Measurements from ENCODE around the gene TRAPPC12.
"Not testable (repeated sequence)": the region's sequence is repeated elsewhere in the genome, so short reads cannot be mapped to it uniquely, and the experiment has no call there.

TRAPPC12 gene

DNA sequence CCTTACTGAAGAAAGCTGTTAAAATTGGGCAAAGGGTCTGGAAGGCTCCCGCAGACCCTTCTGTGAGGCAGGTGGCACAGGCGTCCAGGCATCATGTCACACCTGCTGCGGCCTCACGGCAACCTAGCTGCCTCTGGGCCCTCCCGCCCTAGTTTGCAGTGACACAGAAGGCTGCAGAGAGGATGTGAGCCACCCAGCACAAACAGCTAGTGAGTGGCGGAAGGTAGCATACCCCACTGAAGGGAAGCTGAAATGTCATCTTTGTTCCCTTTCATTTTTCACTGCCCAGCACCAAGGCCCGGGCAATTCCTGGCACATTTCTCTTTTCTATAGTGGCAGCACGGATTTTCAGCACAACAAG lies 53.8 kb downstream of the TRAPPC12 start:
- no peak for DNase-seq (ENCODE audit: low spot score)

DNA sequence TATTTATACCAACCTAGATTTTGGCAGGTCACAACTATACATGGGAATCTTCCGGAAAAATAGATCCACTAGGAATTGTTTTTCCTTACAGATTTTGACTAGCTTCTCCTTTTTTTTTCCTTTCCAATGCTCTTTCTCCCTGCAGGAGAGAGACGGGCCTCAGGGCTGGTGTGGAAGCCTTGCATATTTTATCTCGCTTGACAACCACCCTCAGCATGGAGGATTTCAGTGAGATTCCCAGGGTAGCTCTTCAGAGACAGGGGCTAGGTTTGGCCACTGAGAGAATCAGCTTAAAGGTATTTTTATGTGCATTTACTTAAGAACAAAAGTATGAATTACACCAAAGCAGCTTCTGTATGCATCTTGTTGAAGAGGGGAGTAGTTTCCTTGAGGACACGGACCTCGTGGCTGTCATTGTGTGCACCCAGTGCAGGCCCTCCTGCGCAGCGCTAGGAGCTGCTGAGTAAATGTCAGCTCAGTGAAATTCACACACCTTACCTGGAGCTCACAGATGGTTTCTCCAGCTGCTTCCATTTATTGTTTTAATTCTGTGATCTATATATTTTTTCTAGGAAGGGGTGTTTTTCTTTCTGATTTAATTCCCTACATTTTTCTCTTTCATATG lies 54.4 kb downstream of the TRAPPC12 start:
- DNase-seq (ENCODE audit: low spot score): no peak

DNA sequence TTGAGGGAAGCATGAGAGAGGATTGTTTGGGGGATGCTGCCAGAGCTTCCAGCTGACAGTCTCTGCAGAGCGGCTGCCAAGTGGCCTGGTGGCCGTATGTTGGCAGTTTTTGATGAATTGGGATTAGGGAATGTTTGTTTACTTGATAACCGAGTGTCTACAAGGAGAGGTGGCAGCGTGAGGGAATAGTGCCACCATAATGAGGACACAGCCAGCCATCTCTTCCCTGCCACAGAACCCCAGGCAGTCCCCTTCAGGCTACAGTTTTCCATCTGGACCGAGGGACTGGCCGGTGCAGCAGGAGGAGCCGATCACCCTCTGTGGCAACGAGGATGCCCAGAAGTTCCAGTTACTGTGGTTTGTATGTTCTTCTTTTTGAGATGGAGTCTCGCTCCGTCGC lies 55.2 kb downstream of the TRAPPC12 start:
- no peak for DNase-seq (ENCODE audit: low spot score)

DNA sequence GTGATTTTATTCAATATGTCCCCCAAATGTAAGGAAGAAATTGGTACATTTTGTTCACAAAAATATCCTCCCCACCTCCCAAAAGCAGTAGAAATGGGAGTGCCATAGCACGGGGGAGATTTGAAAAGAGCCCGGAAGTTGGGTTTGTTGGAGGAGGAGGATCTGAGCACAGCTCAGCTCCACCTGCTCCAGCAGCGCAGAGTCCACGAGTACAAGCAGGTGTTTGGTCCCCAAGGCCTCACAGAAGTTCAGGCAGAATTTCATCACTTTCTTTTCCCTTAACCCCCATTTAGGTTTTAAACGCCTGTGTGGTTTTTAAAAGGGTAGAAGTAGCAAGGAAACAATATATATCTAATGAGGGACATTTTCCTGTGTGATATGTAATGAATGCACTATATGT lies 56.0 kb downstream of the TRAPPC12 start:
- no peak for DNase-seq (ENCODE audit: low spot score)

DNA sequence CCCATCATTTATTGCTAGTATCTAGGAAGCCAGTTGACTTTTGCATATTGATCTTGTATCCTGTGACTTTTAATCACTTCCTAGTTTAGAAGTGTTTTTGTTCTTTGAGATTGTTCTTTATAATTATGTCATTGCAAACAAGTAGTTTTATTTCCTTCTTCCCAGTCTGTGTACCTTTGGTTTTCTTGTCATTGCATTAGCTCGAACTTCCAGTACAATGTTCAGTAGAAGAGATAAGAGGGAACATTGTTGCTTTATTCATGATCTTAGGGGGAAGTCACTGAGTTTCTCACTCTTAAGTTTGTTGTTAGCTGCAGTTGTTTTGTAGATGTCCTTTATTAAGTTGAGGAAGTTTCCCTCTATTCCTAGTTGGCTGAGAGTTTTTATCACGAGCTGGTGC lies 61.0 kb downstream of the TRAPPC12 start:
- DNase-seq (ENCODE audit: low spot score): no peak

DNA sequence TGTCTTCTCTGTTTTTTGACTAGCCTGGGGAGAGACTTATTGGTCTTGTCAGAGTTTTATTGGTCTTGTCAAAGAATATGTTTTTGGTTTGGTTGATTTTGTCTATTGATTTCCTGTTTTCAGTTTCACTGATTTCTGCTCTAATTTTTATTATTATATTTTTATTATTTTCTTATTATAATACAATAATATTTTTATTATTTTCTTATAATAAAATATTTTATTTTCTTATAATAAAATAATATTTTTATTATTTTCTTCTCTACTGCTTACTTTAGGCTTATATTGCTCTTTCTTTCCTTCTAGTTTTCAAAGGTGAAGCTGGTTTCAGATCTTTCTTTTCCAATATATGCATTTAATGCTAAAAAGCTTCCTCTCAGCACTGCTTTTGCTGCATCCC lies 62.0 kb downstream of the TRAPPC12 start:
- DNase-seq (ENCODE audit: low spot score): no peak

DNA sequence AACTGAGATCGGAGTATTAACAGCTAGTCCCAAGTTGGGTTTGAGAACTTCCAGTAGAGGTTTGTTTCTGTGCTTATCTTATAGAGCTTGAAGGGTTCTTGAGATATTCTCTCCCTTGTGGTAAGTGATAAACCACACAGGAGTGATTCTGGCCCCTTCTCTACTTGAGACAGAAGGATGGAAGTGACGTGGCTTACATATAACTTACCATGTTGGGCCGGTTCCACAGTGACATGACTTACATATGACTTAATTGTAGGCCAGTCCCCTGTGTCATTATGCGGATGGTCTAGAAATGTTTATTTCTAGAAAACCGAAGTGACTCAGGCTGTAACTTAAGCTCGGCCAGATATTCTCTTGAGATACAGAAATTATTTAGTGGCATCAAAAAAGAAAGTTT lies 62.7 kb downstream of the TRAPPC12 start:
- DNase-seq (ENCODE audit: low spot score): no peak

DNA sequence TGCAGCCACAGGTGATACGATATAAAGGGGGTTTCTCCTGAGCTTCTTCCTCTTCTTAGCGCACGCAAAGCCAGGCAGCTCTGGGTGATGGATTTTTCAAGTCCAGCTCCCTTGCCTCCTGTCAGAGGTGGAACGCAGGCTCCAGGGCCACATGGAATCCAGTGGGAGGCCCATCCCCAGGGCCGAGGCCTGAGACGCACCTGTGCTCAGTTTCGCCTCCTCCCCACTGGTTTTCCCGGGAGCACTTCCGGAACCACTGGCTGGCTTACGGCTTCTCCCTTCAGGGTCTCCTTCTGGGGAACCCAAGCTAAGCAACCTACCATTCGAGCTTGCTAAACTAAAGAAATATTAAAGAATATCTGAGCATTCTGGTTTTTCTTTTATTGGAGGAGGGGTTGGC lies 63.6 kb downstream of the TRAPPC12 start:
- no peak for DNase-seq (ENCODE audit: low spot score)

DNA sequence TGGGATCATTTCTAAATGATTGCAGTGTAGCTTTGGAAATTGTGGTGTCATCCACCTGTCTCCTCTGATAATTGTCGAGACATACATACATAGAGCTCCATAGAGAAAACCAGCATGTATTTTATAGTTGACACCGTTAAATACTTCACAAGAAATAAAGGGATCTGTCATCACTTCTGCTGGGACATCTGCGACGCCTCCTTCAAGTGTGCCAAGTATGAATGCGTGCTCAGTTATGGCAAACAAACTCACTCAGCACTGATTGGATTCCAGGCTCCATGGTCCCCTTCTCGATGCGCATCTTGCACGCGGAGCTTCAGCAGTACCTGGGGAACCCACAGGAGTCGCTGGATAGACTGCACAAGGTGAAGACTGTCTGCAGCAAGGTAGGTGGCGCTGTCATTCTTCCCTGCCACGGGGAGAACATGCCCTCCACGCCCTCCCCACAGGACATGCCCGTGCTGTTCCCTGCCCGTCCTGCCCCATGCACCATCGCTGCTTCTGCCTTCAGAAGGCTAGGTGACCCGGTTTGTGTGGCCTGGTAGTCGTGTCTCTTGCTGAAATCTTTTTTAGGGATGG lies 64.1 kb downstream of the TRAPPC12 start:
- no peak for DNase-seq (ENCODE audit: low spot score)

DNA sequence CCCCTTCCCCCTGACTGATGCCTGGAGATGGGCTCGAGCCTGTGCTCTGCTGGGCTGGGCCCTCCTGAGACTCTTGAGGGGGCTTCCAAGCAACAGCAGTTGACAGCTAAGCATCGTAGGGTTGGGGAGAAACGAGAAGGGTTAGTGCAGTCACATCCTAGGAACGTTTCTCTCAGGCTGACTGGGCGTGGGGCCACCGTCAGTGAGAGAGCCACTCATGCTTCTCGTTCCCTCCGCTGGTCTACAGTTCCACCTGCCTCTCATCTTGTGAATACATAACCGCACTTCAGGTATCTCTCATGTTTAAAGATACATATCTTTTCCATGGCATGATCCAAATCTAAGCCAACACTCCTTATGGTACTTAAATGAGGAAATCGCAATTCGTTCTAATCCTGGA lies 66.4 kb downstream of the TRAPPC12 start:
- no peak for DNase-seq (ENCODE audit: low spot score)

DNA sequence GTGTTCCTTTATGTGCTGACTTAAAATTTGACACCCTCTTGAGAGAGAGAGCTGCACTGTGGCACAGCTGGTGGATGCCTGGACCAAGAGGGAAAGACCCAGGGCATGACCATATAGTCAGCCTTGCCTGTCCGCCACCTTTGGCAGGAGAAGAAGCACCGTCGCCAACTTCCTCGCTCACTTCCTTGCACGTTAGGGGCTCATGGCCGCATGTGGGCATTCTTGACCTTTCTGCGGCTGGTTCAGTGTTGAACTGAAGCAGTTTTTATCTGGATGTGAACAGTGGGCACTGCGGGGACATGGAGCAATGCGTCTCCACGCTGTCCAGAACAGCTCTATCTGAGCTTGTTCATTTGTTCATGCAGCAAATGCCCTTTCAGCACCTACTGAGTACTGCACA lies 66.9 kb downstream of the TRAPPC12 start:
- DNase-seq (ENCODE audit: low spot score): no peak

DNA sequence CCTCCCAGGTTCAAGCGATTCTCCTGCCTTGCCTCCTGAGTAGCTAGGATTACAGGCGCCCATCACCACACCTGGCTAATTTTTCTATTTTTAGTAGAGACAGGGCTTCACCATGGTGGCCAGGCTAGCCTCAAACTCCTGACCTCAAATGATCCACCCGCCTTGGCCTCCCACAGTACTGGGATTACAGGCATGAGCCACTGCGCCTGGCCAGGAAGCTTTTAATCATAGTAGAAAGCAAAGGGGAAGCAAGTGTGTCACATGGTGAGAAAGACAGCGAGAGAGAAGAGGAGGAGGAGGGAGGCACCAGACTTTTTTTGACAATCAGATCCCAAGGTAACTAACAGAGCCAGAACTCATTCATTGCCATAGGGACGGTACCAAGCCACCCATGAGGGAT lies 67.7 kb downstream of the TRAPPC12 start:
- not testable (repeated sequence) for DNase-seq (ENCODE audit: low spot score)

DNA sequence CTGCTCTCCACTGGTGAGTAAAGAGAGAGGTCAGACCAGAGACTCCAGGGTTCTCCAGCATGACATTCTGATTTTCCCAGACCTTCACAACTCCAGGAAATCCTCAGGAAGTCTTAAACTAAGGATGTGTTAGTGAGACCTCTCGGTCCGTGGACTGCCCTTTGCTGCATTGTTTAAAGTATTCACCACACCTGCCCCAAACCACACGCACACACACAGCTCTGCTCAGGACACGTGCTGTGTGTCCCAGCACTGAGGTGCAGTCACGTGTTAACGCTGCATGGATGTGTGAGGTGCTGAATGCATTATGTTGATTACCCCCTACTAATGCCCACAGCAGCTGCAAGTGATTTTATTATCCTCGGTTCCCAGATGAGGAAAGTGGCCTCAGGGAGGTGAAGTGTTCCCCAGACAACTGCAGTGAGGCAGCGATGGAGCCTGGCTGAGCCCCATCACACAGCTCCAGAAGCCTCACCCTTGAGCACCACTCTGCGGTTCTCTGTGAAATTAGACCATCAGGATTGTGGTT lies 68.4 kb downstream of the TRAPPC12 start:
- DNase-seq (ENCODE audit: low spot score): no peak

DNA sequence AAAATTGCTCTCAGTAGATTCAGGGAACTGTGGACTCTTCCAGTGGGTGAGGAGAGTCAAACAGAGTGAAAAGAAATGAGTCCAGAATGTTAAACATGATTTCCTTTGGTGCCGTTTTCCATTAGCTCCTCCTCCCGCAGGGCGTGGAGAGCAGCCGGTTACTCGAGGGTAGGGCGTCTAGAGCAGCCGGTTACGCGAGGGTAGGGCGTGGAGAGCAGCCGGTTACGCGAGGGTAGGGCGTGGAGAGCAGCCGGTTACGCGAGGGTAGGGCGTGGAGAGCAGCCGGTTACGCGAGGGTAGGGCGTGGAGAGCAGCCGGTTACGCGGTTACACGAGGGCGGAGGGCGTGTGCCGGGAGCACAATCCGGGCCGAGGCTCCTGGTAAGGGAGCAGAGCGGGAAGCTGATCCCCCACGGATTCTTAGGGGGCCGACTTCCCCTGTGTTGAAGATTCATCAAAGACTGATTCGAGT lies 69.0 kb downstream of the TRAPPC12 start:
- DNase-seq (ENCODE audit: low spot score): not testable (repeated sequence)

DNA sequence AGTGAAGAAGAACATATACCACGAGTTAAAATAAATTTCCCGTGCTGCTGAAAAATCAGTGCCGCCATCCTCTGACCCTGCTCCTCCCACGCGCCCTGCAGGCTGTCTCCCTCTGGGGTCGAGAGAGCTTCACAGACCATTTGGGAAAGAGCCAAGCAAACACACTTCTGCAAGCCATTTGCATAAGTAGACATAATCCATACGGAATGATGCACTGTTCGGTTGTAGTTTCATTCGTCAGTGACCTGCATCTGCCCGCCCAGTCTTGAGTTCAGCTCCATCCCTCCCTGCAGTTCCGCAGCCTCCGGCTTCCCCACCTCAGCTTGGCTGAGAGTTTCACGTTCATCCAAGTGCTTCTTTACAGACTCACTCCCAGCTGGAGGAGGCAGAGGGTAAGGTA lies 69.6 kb downstream of the TRAPPC12 start:
- no peak for DNase-seq (ENCODE audit: low spot score)

DNA sequence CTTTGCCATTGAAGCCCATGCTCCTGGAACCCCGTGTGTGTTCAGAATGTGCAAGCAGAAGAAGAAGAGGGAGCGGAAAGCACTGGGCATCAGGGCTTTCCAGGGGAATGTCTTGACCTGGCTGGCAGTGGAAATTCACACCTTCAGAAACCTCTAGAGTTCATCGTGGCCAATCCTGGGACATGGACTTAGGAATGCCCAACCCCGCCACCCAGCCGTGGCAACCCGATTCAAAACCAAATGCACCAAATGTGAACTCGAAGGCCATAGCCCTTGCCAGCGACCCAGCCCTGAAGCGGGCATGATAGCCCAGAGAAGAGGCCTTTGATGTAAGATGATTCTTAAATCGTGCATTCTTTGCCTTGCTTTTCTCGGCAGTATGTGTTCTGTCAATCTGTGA lies 70.4 kb downstream of the TRAPPC12 start:
- no peak for DNase-seq (ENCODE audit: low spot score)

DNA sequence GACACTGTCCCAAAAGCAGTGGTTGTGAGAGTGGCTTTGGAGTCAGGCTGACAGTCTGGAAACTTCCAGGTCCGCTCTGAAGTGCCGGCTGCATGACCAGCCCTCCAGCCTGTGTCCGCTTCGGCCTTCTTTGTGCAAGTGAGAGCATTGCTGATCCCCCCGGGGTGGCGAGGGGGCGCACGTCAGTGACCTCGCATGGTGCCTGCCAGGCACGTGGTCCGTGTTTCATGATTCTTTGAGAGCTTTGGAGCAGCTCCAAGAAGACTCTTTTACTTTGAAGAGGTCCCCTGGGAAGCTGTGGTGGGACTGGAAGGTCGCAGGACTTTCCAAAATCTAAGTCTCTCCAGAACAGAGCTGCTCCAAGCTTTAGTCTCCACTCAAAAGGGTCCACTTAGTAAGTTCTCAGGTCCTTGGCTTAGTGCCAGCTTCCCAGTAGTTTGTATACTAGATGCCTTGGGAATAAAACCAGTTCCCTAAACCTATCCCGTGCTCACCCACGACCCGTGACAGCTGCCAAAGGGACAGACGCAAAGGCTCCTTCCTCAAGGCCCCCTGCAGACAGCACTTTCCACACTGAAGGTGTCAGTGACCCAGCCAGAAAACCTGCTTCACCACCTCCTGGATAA lies 71.0 kb downstream of the TRAPPC12 start:
- no peak for DNase-seq (ENCODE audit: low spot score)

DNA sequence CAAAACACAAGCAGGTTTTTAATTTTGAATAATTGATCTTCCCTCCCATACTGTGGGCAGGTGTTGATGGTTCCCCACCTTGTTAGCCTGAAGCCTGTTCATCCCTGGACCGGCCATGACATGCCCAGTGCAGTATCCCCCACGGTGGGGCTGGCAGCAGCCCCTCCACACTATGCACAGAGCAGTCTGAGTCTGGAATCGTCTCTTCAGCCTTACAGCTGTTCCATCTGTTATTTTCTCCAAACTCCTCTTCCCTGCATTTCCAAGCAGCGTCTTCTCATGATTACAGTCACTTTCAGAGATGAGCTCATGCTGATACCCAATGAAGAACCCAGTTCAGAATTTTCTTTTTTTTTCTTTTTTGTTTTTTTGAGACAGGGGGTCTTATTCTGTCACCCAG lies 71.7 kb downstream of the TRAPPC12 start:
- no peak for DNase-seq (ENCODE audit: low spot score)

DNA sequence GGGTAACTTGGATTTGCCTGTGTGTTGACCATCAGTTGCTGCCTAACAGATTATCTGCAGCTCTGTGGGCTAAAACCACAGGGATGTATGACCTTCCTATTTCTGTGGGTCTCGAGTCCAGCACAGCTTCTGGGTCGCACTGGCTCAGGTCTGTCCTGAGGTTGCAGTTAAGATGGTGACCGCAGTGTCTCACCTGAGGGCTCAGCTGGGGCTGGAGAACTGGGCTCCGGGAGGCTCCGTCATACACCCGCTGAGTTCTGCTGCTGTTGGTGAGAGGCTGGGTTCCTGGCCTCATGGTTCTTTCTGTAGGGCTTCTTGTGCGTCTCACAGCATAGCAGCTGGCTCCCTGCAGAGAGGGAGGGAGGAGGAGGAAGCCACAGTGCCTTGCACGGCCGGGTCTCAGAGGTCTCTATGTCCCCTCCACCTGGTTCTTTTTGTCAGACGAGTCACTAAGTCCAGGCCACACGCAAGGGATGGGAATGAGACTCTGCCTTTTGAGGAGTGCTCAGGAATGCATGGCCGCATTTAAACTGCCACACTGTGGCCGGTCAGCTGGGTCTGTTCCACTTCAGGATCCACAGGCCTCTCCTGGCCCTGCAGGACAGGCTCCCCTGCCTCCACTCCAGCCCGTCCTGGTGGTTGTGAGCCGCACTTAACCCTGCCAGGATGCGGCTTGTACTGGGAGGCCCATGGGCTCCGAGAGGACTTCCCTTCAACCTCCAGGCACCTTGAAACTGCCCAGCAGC lies 72.6 kb downstream of the TRAPPC12 start:
- DNase-seq (ENCODE audit: low spot score): no peak

DNA sequence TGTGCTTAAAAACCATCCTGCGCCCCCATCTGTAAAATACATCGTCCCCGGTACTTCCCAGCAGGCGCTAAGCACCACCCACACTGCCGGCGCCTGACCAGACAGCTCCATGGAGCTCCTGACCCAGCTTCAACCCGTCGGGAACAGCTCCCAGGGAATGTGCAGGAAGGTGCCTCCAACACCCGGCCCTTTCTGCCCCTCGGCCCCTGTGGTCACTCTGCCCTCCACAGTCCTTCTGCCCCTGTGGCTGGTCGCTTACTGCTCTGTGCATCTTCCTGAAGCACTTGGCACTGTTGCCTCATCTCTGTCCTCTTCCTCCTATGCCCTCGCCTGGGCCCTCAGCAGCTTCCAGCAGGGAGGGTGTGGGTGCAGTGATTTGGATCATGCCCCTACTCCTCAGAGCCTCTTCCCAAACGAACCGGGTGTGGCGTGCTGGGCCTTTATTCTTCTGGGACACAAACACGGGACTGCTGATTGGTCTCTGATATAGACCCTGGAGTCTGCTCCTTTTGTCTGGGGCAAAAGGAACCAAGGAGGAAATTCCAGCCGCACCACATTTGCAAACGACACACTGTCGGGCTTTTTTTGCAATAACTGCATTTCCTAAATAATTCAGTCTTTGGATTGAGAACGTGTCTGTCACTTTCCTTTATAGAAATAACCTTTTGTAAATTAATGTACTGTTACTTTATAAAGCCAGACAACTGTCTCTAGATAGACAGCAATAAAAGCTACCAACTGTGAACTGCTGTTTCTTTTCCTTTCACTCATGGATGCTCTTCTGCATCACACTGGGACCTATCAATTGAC lies 73.9 kb downstream of the TRAPPC12 start:
- DNase-seq (ENCODE audit: low spot score): no peak

DNA sequence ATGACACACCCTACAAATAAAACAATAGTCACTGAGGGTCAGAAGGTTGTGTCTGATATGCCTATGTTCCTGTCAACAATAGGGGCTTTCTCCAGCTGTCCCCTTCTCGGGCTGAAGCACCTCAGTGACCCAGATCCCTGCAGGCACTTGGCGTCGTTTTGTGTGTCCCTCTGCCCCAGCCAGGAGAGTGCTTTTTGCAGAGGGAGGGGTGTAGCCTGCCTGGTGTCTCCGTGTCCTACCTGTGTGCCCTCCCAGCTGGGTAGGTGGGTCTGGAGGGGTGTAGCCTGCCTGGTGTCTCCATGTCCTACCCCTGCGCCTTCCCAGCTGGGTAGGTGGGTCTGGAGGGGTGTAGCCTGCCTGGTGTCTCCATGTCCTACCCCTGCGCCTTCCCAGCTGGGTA lies 74.5 kb downstream of the TRAPPC12 start:
- DNase-seq (ENCODE audit: low spot score): not testable (repeated sequence)

DNA sequence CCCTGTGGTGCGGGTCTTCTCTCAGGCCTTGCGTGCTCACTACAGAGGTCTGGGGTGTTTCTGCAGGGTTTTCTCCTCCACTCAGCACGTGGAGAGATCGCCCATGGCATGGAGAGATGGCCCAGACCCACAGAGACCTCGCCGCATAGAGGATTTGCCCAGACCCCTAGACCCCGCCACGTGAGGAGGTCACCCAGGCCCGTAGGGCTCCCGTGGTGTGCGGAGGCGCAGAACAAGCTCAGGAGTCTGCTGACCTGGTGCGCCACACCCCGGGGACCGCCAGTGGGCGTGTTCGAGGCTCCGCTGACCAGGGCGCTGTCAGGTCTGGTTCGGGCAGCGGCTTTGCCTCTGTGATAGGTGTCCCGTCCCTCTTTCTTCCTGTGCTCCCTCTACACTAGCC lies 75.3 kb downstream of the TRAPPC12 start:
- DNase-seq (ENCODE audit: low spot score): no peak
